Sciatic nerve (tissue), 2 donors: ENCODE results near the gene FAM168A. TPM values are rescaled to one million over a fixed set of nuclear protein-coding genes. Genes with fewer than 3 reads are reported as not detected.

Experiments used
- ATAC-seq: fragments of 200-7000 bp; cut with Tn5 transposase; one replicate; pipeline ENCODE4 v1.9.1; 2020; ENCODE audit warnings: mild to moderate bottlenecking, moderate library complexity
- DNase-seq: peaks from one replicate; pipeline ENCODE4 v3.0.0-alpha.2; 2020; ENCODE audit warnings: low spot score
- intact Hi-C: fragments of 100-400 bp; cut with DNase I; formaldehyde crosslinking; loops from one replicate; pipeline ENCODE4 v1.14.2; 2022
- total RNA-seq: library from RNA; stranded (reverse); fragmentation: NEBNext Ultra II Directional; extraction: Animal tissue kit (Norgen Biotek cat#: 25700); gene quantifications from one replicate; pipeline ENCODE4 v1.2.1, GENCODE V29; 2021
- donor health status: DM: no; HTN: no; CAD: no.
- donor health status: DM: no; HTN: no; CAD: no.

Gene FAM168A
- total RNA-seq, 1 donor from 2014 or later = 52.2 TPM

- no peak for DNase-seq
- ATAC-seq = no peak
- intact Hi-C loops = no loop called here
Observed at GRCh38 chr11:73388265-73389133, 209.4 kb downstream of the FAM168A start.

- ATAC-seq = no peak
- intact Hi-C loops = no loop called here
- no peak for DNase-seq
Observed at GRCh38 chr11:73387594-73388264, 210.2 kb downstream of the FAM168A start.

- ATAC-seq (no peak), DNase-seq (no peak)
- intact Hi-C loops = no loop called here
Observed at GRCh38 chr11:73386546-73386945, 211.4 kb downstream of the FAM168A start.

GRCh38 chr11:73386016-73386415 is 211.9 kb downstream of the FAM168A start:
- intact Hi-C loops = no loop called here
- ATAC-seq = no peak
- no peak for DNase-seq

- peak; percentile 81 for DNase-seq
- peak; percentile 79 for ATAC-seq
Observed at GRCh38 chr11:73384872-73385689, 212.8 kb downstream of the FAM168A start.

DNA sequence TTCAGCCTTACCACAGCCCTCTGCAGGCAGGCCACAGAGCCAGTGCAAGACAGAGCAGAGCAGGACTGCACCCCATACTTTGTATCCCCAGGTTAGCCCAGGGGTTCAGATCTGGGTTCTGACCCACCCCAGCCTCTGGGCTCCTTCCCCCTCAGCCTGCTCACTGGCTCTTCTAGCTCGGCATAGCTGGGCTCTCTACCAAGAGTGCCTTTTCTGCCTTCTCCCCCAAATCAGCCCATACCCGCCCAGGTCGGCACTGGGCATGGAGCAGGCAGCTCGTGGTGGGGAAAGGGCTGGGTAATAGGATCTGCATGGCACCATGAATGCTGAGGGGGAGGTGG is 213.4 kb downstream of the FAM168A start:
- ATAC-seq = peak; percentile 1
- intact Hi-C loops = no loop called here
- no peak for DNase-seq

More at GRCh38 chr11:73384872-73385689, 212.8 kb downstream of the FAM168A start:
- intact Hi-C loops = no loop called here

GRCh38 chr11:73384125-73384441 is 213.8 kb downstream of the FAM168A start:
- DNase-seq = no peak
- no peak for ATAC-seq
- intact Hi-C loops = no loop called here

DNA sequence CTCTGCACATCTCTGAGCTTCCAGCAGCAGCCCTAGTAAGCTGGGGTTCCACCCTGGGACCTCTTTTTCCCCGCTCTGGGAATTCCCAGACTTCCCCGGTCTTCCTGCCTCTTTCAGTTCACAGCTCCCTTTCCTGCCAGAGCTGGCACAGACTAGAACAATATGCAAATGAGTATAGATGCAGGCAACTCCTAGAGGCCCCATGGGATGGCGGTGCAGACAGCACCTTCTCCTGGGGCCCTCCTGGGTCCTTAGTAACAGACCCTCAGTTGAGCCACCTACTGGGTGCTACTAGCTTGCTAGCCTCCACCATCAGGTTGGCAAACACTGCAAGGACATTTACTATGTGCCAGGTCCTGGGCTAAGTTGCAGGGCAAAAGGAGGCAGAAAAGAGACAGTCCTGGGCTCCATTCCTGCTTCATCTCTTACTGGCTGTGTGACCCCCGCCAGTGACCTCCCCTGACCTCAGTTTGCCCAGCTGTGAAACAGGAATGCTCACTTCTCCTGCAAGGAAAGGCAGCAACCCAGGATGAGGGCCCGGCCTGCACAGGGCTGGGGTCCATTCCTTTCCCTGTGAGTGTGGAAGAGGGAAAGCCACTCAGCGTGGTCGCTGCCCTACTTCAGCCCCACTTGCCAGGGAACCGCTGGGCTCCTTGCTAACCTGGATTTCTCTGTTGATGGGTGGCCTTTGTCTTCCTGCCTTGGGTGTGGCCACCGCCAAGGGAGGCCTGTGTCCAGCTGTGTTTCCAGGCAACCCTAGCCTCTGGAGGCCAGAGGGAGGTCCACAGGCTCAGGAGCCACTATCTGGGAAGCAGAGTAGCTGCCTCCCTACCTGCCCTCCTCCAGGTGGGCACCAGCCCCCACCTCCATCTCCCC is 214.4 kb downstream of the FAM168A start:
- intact Hi-C loops = no loop called here
- DNase-seq = no peak
- ATAC-seq = peak; percentile 7

DNA sequence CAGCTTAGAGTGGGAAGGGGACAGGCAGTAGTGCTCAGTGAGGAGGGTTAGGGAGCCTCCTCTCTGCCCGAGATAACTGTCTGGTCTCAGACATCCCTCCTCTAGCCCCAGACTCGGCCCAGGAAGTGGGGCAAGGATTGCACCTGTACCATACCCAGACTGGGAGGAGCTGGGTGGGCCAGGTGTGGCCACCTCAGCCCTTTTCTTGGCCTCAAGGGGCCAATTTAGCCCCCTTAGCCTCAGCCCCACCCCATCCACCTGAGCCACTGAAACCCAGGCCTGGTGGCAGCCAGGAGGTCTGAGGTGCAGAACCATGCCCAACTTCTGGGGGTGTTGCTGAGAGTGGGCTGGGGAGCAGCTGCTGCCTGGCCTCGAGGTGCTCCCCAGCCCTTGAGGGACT is 215.2 kb downstream of the FAM168A start:
- intact Hi-C loops = no loop called here
- DNase-seq (no peak), ATAC-seq (no peak)

DNA sequence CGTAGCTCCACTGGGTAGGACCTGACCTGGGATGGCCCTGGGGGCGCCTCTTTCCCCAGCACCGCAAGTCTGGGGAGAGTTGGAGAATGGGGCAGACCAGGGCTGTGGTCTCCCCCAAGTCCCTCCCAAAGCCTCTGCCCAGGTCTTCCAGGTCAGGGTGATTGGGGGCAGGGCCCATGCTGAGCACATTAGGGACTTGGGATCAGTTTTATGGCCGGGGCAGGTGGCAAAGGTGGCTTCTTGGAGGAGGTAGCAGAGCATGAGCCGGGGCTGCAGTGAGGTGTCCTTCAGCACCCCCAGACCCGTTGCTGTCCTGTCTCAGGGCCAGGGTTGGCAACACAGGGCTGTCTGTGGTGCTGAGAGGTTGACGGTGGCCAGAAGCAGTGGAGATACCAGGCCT is 215.7 kb downstream of the FAM168A start:
- ATAC-seq (no peak), DNase-seq (no peak)
- intact Hi-C loops = no loop called here

- intact Hi-C loops = no loop called here
- ATAC-seq (no peak), DNase-seq (no peak)
Observed at GRCh38 chr11:73381589-73381988, 216.3 kb downstream of the FAM168A start.

- DNase-seq = no peak
- no peak for ATAC-seq
- intact Hi-C loops = no loop called here
Observed at GRCh38 chr11:73380897-73381410, 217.0 kb downstream of the FAM168A start.

DNA sequence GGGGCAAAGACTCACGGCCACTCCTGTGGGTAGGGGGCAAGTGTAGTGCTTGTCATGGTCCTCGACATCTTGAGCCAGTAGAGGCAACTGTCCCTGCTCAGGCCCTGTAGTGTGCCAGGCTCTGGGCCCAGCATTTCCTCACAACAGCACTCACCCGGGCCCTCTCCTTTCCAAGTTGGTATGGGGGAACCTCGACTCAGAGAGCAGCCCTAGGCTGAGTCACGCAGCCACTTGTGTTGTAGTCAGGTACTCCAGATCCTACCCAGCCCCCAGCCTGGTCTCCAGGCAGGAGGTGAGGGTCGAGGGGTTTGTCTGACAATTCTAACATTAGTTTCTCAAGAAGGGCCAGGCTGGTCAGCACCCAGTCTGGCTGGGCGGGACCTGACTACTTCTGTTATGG is 217.6 kb downstream of the FAM168A start:
- no peak for DNase-seq
- intact Hi-C loops = no loop called here
- ATAC-seq = no peak

- DNase-seq (no peak), ATAC-seq (no peak)
- intact Hi-C loops = no loop called here
Observed at GRCh38 chr11:73379189-73379880, 218.6 kb downstream of the FAM168A start.

GRCh38 chr11:73376803-73377629 is 220.9 kb downstream of the FAM168A start:
- ATAC-seq = peak; percentile 9
- intact Hi-C loops = no loop called here
- peak; percentile 73 for DNase-seq

- intact Hi-C loops = no loop called here
- peak; percentile 87 for ATAC-seq
- peak; percentile 91 for DNase-seq
Observed at GRCh38 chr11:73376160-73376802, 221.6 kb downstream of the FAM168A start, which contains the start of gene RELT. TSS of gene RELT (plus strand) at chr11:73376399. CDS start at chr11:73389137, 12,738 bp downstream.

- ATAC-seq (no peak), DNase-seq (no peak)
- intact Hi-C loops = no loop called here
Observed at GRCh38 chr11:73375830-73376159, 222.1 kb downstream of the FAM168A start.
